Measurements from ENCODE around the gene TENT4B. TPM values are rescaled to one million over a fixed set of nuclear protein-coding genes. Genes with fewer than 3 reads are reported as not detected.

TENT4B gene
- total RNA-seq: 15.0 and 16.1 TPM in 2 replicates

GRCh38 chr16:50152807-50153595 lies at the start of gene TENT4B:
Gene TENT4B, plus strand, starts transcription at chr16:50153306. Its CDS starts 316 bp downstream, at chr16:50153622.

DNA sequence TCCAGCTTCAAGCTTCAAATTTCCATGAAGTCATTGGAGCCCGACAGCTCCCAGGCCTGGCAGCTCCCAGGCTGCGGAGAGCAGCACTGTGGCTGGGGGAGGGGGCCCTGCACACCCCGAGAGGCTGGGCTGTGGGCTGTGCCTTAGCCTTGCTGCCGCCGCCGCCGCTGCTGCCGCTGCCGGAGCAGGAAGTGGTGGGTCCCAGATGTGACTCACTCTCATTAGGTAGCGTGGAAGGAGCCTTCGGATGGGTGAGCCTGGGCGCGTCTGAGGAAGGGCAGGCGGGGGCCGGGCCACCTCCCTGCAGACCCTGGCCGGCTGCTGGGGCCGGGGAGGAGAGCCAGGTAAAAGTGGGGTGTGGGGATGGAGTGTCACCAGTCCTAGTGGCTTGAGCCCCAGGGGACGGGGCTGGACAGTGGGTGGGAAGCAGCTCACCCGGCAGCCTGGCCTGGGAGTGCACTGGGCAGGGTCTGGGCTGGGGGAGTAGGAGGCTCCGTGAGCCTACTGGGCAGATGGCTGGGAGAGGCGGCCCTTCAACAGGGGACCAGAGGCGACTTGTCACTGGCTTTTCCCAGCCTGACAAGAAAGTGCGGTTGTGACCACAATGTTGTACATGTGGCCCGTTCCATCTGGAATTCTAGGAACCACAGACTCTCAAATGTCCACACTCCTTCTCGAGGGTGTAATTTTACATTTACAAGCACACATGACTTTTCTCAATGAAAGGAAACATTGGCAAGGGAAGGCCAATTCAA lies 113.4 kb downstream of the TENT4B start, which contains the start of gene ADCY7:
Gene ADCY7 (plus strand): TSS at position 215 of the 755 bp plus-strand sequence. CDS start 21,629 bp downstream, outside the sequence.

Other genes with a start within 250 kb of the TENT4B start
- 23.2 and 25.5 TPM in 2 replicates for gene CNEP1R1, start 128.1 kb upstream of the TENT4B start, total RNA-seq
- 26.1 and 28.0 TPM in 2 replicates for gene HEATR3, start 87.3 kb upstream of the TENT4B start, total RNA-seq
- 49.6 and 102 TPM in 2 replicates for gene ADCY7, start 113.2 kb downstream of the TENT4B start, total RNA-seq
- 49.2 and 56.0 TPM in 2 replicates for gene BRD7, start 215.7 kb downstream of the TENT4B start, total RNA-seq

All from nasal cavity respiratory epithelium epithelial cell of viscerocranial mucosa (primary cell).